Parathyroid adenoma (tissue), 2 donors: ENCODE results near the gene LPAR1.

ENCODE experiments used
- H2AFZ ChIP-seq: fragments of 300-600 bp; sonication (generic); one replicate; pipeline ENCODE4 v1.7.0; 2017; ENCODE audit warnings: antibody characterized with exemption, mild to moderate bottlenecking
- H3K27ac ChIP-seq: fragments of 300-600 bp; sonication (generic); one replicate; pipeline ENCODE4 v1.7.0; 2017
- H3K27me3 ChIP-seq: fragments of 300-600 bp; sonication (generic); one replicate; pipeline ENCODE4 v1.7.0; 2017; ENCODE audit warnings: low read length; ENCODE audit not compliant: control insufficient read depth, insufficient read depth
- H3K36me3 ChIP-seq: fragments of 300-600 bp; sonication (generic); one replicate; pipeline ENCODE4 v1.7.0; 2017; ENCODE audit warnings: low read length; ENCODE audit not compliant: control insufficient read depth, insufficient read depth
- H3K4me1 ChIP-seq: fragments of 300-600 bp; sonication (generic); one replicate; pipeline ENCODE4 v1.7.0; 2017; ENCODE audit warnings: control low read depth
- H3K4me2 ChIP-seq: fragments of 300-600 bp; sonication (generic); one replicate; pipeline ENCODE4 v1.7.0; 2017; ENCODE audit warnings: low read length
- H3K4me3 ChIP-seq: fragments of 300-600 bp; sonication (generic); one replicate; pipeline ENCODE4 v1.7.0; 2017; ENCODE audit warnings: low read depth, low read length
- H3K79me2 ChIP-seq: fragments of 300-600 bp; sonication (generic); one replicate; pipeline ENCODE4 v1.7.0; 2017; ENCODE audit warnings: control low read depth
- H3K9ac ChIP-seq: fragments of 300-600 bp; sonication (generic); one replicate; pipeline ENCODE4 v1.7.0; 2017; ENCODE audit warnings: mild to moderate bottlenecking
- H3K9me3 ChIP-seq: fragments of 300-600 bp; sonication (generic); one replicate; pipeline ENCODE4 v1.7.0; 2017; ENCODE audit warnings: low read length; ENCODE audit not compliant: control insufficient read depth
- CTCF ChIP-seq: fragments of 300-600 bp; sonication (generic); IDR thresholded peaks from one replicate; pipeline ENCODE4 v1.7.0; 2017; ENCODE audit warnings: antibody characterized with exemption, mild to moderate bottlenecking
- donor health status: primary hyperparathyroidism.

The LPAR1 gene

GRCh38 chr9:110995420-110996340, 42.6 kb downstream of the LPAR1 start:
- H3K27ac ChIP-seq = no peak overlapping the region
- no peaks in the 10 kb centered on the region for H3K36me3 ChIP-seq
- TF ChIP-seq CTCF = no peak
- no peak overlapping the region for H2AFZ ChIP-seq
- H3K9me3 ChIP-seq = no peaks in the 10 kb centered on the region
- H3K4me2 ChIP-seq = no peak overlapping the region
- H3K4me1 ChIP-seq = no peaks in the 10 kb centered on the region
- no peak overlapping the region for H3K4me3 ChIP-seq
- no peaks in the 10 kb centered on the region for H3K27me3 ChIP-seq
- H3K79me2 ChIP-seq = no peaks in the 10 kb centered on the region
- H3K9ac ChIP-seq = no peak overlapping the region

DNA sequence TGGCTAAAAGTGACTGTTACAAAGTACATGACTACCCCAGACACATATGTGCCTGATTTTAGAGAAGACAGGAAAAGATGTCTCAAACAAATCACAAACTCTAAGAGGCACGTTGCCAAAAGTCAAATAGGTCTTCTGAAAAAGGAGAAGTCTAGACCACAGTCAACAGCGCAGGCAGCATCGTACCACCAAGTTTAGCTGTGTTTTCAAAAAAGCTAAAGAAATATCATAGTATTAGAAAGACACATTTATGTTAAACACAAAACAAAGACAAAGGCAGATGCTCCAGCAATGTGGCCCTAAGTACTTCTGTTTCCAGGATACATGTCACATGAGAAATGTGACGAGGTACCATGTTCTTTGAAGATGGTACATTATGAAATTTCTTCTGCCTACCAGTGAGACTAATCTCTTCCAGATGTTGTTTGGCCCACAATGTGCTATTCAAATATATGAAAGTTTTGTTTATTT, 43.5 kb downstream of the LPAR1 start:
- no peak overlapping the region for H3K4me2 ChIP-seq
- no peaks in the 10 kb centered on the region for H3K4me1 ChIP-seq
- TF ChIP-seq CTCF = no peak
- H3K36me3 ChIP-seq = no peaks in the 10 kb centered on the region
- H3K27me3 ChIP-seq = no peaks in the 10 kb centered on the region
- no peak overlapping the region for H2AFZ ChIP-seq
- no peak overlapping the region for H3K27ac ChIP-seq
- H3K9me3 ChIP-seq = no peaks in the 10 kb centered on the region
- H3K79me2 ChIP-seq = no peaks in the 10 kb centered on the region
- no peak overlapping the region for H3K9ac ChIP-seq
- H3K4me3 ChIP-seq = no peak overlapping the region

DNA sequence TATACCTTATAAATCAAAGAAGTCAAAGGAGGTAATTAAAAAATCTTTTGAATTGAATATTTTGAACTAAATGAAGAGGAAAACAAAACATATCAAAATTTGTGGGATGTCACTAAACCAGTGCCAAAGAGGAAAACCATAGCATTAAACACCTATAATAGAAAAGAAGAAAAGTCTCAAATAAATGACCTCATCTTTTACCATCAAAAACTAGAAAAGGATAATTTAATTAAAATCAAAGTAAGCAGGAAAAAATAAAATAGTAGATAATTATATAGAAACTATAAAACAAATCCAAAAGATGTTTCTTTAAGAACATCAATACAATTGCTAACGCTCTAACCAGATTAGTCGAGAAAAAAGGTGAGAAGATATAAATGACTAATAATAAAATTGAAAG, 47.8 kb downstream of the LPAR1 start:
- Histone ChIP-seq H3K9me3 (no peaks in the 10 kb centered on the region), H2AFZ (no peak overlapping the region), H3K27me3 (no peaks in the 10 kb centered on the region), H3K4me3 (no peak overlapping the region), H3K9ac (no peak overlapping the region), H3K27ac (no peak overlapping the region), H3K36me3 (no peaks in the 10 kb centered on the region), H3K4me1 (no peaks in the 10 kb centered on the region), H3K79me2 (no peaks in the 10 kb centered on the region), H3K4me2 (no peak overlapping the region)
- TF ChIP-seq CTCF = no peak

GRCh38 chr9:110986529-110986928, 51.7 kb downstream of the LPAR1 start:
- no peak overlapping the region for H3K9ac ChIP-seq
- no peak overlapping the region for H3K4me2 ChIP-seq
- no peak overlapping the region for H3K4me3 ChIP-seq
- no peaks in the 10 kb centered on the region for H3K4me1 ChIP-seq
- no peaks in the 10 kb centered on the region for H3K36me3 ChIP-seq
- no peaks in the 10 kb centered on the region for H3K79me2 ChIP-seq
- no peaks in the 10 kb centered on the region for H3K9me3 ChIP-seq
- no peaks in the 10 kb centered on the region for H3K27me3 ChIP-seq
- no peak overlapping the region for H2AFZ ChIP-seq
- no peak overlapping the region for H3K27ac ChIP-seq
- TF ChIP-seq CTCF = no peak
